GM21447 (cell line): Measurements from ENCODE around the gene LAMTOR5.
A peak's percentile ranks its signal among the peaks of the same experiment; 100 is the strongest.
"Not testable (repeated sequence)": the region's sequence is repeated elsewhere in the genome, so short reads cannot be mapped to it uniquely, and the experiment has no call there.

Source experiments
- ATAC-seq: cut with Tn5 transposase; IDR thresholded peaks from one replicate; pipeline ENCODE4 v1.9.1; 2021; ENCODE audit not compliant: unreplicated experiment

Gene LAMTOR5

DNA sequence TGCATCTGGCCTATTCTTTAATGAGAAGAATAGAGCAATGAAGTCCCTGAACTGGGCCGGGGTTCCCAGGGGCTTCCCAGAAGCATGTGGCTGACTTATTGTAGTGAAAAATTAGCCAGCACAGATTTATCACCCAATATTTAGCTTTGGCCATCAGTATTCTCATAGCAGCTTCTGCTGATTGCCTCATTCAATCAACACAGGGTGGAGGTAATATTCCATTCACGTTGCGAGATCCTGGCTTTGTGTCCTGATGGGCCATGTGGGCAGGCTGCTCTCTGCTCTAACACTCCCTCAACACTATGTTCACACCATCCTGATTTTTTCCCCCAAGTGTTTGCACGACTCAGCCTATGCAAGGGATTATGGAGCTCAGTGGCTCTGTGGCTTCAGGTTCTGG, 21.5 kb upstream of the LAMTOR5 start:
- ATAC-seq, result no peak

- no peak for ATAC-seq
Observed at GRCh38 chr1:110426854-110427253, 19.4 kb upstream of the LAMTOR5 start.

GRCh38 chr1:110425612-110426152, 18.2 kb upstream of the LAMTOR5 start:
- no peak for ATAC-seq

GRCh38 chr1:110424699-110425611, 17.5 kb upstream of the LAMTOR5 start:
- ATAC-seq, result no peak

DNA sequence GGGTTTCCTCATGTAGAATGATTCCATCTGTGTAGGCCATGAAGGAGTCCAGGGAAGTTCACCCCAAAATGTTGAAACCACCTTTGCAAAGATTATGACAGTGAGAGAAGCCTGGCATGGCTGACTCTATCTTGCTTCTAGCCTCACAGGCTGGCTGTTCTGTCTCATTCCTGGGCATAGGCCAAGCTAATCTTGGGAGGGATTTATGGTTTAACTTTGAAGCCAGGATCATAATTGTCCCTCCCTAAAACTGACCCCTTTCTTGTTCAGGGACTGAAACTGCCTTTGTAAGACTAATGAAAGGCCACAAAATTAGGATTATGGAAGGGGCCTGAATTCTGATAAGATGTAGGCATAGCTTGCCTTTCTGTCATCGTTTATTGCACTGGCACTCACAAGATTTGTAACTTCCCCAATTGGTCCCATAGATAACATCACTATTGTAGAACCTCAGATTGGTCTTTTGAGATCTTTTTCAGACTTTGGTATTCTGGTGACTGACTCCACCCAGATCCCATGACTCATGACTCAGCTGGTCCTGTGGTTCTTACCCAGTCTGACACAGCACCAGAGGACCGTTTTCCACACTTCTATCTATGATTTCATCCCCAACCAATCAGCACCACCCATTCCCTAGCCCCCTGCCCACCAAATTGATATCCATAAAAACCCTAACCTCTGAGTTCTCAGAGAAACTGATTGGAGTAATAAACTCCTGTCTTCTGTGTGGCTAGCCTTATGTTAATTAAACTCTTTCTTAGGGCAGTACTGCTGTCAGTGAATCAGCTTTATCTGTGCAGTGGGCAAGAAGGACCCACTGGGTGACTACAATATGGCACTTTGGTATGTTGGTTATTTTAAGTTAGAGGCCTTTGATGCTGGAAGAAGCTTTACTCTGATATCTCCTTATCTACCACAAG, 13.6 kb upstream of the LAMTOR5 start:
- ATAC-seq, result no peak

- ATAC-seq, result no peak
Observed at GRCh38 chr1:110420023-110420662, 12.6 kb upstream of the LAMTOR5 start.

DNA sequence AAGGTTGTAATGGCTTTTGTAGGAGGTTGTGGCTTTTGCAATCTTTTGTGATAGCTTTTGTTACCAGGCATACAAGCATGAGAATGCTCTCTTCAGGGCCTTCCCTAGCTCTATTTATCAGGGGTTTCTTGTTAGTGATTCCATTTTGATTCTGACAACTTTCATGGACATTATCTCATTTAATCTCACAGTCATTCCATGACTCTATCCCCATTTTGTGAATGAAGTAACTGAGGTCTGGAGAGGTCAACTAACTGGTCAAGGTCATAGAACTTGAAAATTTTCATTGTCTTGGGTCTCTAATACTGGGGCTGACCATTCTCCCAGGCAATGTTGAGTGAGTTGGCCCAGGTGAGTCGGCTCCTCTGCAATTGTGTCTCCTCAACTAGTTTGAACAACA, 11.2 kb upstream of the LAMTOR5 start:
- no peak for ATAC-seq

DNA sequence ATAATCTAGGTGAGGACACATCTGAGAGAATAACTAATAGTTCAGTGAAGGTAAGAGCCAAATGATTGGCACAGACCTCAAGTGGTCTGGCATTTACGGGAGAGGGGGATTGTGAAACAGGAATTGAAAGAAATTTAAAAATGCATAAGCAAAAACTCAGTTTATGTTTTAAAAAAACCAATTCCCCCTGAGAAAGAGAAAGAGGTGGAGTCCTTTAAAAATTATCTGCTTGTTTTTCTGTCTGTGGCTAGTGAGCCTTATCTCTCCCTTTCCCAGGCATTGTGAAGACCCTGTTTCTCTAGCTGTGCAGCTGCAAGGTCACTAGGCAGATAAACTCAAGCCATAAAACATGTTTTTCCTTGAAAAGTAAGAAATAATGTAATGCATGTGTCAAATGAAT, 5.6 kb upstream of the LAMTOR5 start:
- not testable (repeated sequence) for ATAC-seq

DNA sequence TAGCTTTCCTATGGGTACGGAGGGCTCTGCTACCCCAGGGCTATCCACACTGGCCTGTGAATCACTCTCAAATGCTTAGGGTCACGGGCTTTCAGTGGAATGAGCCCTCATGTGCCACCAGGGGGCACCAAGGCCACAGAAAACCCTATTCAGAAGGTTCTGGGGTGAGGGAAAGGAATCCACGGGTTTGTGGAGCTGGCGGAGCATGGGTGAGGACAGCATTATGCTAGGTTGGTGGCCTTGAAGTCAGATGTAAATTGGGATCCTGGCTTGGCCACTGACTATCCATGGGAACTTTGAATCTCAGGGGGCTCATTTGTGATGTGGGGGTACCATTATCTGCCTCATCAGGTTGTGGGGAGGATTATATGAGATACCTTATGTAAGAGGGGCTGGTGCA, 5.1 kb upstream of the LAMTOR5 start:
- ATAC-seq, result peak; percentile 38

DNA sequence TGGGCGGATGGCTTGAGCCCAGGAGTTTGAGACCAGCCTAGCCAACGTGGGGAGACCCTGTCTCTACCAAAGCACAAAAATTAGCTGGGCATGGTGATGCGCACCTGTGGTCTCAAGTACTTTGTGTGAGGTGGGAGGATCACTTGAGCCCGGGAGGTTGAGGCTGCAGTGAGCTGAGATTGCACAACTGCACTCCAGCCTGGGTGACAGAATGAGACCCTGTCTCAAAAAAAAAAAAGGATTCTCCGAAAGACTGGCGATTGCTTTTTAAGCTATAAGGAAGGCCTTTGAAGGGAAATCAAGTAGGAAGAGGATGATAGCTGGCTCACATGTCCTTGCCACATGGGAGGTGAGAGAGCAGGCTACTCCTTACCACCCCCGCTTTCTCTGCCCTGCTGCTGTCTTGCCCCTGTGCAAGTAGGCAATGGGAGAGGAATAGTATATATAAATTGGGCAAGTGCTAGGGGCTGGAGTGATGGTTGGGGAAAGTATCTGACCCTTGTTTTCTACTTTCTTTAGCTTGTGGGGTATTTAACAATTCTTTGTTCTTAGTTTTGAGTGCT, 3.8 kb upstream of the LAMTOR5 start:
- ATAC-seq, result no peak

- no peak for ATAC-seq
Observed at GRCh38 chr1:110409316-110409715, 1.8 kb upstream of the LAMTOR5 start.

- ATAC-seq, result no peak
Observed at GRCh38 chr1:110408488-110408887, 994 bp upstream of the LAMTOR5 start.

GRCh38 chr1:110406407-110406806, 1.1 kb downstream of the LAMTOR5 start:
- not testable (repeated sequence) for ATAC-seq

- no peak for ATAC-seq
Observed at GRCh38 chr1:110404401-110404800, 3.1 kb downstream of the LAMTOR5 start.

GRCh38 chr1:110403805-110404204, 3.7 kb downstream of the LAMTOR5 start:
- no peak for ATAC-seq

GRCh38 chr1:110396259-110396958, 11.1 kb downstream of the LAMTOR5 start:
- not testable (repeated sequence) for ATAC-seq

DNA sequence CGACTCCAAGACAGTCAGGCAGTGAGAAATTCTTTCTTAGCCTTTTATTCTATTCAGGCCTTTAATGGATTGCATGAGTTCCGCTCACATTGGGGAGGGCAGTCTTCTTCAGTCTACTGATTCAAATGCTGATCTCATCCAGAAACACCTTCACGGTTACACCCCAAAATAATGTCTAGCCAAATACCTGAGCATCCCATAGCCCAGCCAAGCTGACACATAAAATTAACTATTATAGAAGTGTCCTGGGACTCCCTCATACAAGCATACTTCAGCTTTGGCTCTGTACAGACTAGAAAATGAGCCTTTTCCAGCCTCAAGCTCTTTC, 13.0 kb downstream of the LAMTOR5 start:
- ATAC-seq, result no peak

DNA sequence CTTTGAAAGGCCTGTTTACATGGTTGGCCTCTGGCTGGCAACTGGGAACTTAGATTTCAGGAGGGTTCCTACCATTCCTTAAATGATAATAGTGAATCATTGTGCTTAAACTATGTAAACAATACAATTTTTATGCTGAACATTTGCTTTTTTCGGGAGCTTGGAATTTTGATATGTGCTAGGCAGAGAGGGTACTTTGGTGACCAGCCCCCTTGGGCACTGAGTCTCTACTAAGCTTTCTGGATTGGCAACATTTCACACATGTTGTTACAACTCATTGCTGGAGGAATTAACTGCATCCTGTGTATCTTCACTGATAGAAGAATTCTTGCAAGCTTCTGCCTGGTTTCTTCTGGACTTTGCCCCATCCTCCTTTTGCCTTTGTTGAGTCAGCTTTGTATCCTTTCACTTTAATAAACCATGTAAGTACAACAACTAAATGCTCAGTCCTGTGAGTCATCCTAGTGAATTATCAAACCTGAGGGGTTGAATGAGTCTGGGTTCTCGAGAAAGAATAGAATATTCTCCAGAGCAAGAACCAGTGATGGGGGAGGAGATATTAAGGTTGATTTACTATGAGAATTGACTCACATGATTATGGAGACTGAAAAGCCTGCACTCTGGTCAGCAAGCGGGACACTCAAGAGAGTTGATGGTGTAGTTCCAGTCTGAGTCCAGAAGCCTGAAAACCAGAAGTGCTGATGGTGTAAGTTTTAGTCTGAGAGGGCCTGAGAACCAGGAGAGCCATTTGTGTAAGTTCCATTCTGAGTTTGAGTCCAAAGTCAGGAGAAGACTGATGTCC, 13.6 kb downstream of the LAMTOR5 start:
- ATAC-seq, result no peak

- ATAC-seq, result no peak
Observed at GRCh38 chr1:110393286-110393685, 14.2 kb downstream of the LAMTOR5 start.
